LNCAP (cell line): ENCODE measurements around the gene FMC1.

Experiments
- CTCF ChIP-seq: fragments of 450-650 bp; IDR thresholded peaks from 2 replicates; pipeline ENCODE4 v1.5.1; 2017; ENCODE audit warnings: mild to moderate bottlenecking

The FMC1 gene

GRCh38 chr7:139300390-139300789, 40.7 kb upstream of the FMC1 start:
- no peak for TF ChIP-seq CTCF

DNA sequence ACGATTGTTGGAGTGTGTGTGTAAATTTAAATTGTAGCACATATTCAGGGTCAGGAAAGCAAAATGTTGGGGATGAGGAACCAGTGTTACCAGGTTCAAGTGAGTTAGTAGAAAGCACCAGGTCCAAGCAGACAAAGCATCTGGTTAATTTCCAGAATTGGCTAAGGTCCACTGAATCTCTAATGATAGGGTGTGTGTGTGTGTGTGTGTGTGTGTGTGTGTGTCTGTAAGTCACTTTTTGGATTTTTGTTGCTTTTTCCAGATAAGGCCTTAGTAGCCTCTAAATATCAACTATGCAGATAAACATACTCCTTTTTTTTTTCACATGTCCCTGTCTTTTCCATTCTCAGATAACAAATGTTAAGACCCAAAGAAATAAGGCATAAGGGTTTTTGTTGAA, 36.6 kb upstream of the FMC1 start:
- no peak for TF ChIP-seq CTCF

DNA sequence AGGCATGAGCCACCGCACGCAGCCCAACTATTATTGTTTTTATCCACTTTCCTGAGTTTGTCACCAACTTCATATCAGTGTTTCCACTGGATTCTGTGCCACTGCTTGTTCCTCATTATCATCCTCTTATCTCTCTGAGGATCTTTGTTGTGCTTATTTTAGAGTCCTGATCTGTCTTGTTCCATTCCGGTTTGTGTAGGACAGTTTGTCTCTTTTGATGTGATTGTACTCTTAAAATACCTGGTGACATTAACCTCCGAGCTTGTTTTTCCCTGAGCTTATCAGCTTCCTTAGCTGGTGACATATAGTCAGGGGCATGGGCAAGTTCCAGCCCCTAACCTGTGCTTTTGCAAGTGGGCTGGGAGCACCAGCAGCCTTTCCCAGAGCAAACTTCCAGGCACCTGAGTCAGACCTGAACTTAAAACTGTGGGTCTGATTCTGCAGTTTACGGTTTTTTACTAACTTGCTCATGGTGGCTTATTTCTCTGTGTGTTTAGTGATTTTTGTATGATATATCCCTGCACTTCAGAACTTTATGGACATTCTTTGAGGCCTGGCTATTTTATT, 23.1 kb upstream of the FMC1 start:
- no peak for TF ChIP-seq CTCF

DNA sequence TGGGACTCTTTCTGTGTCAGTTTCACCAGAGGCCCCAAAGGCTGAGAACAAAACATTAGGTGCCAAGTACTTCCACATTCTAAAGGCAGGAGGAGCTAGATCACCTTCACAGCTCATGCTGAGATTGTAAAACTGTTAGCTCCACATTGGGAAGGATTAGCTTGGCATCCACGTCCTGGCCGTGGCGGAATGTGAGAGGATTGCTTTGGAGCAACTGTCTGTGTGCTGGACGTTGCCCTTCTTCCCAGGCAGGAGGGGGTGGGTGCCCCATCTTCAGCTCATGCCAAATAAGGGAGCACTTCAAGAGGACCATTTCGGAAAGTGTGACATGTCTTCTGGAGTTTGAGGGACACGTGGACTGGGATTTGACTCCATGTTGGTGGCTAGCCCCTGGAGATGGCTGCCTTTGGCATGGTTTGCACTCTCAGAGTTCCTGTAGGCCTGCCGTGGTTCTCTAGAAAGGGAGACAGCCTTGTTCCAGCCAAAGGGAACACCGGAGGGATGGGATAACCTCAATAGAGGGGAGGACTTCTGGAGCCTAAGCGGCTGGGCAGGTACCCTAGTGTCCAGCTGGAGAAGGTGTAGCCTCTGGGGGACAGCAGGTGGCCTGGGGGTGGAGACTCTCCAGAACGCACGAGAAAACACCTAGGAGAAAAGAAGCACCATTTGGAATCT, 19.9 kb upstream of the FMC1 start:
- peak; percentile 26; the same call in 1 of the 2 replicates for TF ChIP-seq CTCF

- no peak for TF ChIP-seq CTCF
Measured at GRCh38 chr7:139328375-139328774, 12.8 kb upstream of the FMC1 start.

DNA sequence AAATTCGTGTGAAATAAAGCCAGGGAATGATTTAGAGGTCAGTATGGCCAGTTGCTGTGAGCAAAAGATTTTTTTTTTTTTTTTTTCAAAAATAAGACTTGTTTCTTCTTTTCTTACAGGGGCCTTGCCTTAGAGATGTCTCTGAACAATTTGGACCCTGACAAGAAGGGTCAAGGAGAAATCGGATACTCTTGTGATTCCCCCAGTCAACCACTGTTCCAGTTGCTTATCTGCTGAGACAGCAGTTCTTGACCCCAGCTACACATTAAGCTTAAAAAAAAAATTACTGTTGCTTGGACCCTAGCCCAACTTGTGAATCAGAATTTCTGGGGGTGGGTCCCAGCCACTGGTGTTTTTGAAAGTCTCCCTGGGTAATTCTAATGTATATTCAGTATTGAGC, 12.0 kb upstream of the FMC1 start:
- no peak for TF ChIP-seq CTCF

GRCh38 chr7:139330333-139331030, 10.7 kb upstream of the FMC1 start:
- no peak for TF ChIP-seq CTCF
